Measurements from ENCODE around the gene BAK1. TPM values are rescaled to one million over a fixed set of nuclear protein-coding genes. Genes with fewer than 3 reads are reported as not detected.

Gene BAK1
- total and polyA plus RNA-seq, 2 of the 13 experiments (the other 11 are each of a cell fraction or from before 2014, with no cell fraction given), result 15.0 to 23.8 TPM

DNA sequence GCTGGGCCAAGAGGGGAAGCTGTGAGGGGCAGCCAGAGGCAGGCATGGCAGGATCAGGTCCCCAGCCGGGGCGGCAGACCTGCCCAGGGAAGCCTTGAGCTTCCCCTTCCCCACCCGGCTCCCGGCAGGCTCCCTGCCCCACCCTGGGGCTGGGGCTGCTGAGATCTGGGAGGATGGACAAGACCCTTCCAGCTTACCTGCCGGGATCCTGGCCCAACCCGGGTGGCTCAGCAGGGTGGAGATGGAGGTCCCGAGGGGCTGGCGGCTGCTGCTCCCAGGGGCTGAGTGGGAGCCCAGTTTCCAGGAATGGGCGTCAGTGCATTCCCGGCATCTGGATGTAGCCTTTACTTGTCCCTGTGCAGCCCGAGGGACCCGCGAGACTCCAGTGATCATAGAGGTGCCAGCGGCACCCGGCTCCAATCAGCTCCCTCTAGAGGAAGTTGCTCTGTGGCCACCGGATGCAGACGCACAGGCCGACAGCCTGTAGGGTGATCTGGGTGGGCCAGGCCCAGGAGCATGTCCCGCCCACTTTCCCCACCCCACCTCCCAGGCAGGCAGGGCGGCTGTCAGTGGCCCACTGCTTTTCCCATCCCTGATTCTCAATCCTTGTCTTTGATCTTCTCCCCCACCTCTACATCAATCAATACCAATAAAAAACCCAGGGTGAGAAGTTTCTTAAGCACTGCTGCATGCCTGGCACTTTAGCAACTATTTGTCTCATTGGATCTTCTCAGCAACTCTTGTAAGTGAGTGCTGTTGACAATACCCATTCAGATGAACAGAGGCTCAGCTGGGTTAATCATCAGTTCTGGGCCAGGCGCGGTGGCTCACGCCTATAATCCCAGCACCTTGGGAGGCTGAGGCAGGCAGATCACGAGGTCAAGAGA lies at the start of gene BAK1 (continued):
- TF ChIP-seq, protein P1, sequence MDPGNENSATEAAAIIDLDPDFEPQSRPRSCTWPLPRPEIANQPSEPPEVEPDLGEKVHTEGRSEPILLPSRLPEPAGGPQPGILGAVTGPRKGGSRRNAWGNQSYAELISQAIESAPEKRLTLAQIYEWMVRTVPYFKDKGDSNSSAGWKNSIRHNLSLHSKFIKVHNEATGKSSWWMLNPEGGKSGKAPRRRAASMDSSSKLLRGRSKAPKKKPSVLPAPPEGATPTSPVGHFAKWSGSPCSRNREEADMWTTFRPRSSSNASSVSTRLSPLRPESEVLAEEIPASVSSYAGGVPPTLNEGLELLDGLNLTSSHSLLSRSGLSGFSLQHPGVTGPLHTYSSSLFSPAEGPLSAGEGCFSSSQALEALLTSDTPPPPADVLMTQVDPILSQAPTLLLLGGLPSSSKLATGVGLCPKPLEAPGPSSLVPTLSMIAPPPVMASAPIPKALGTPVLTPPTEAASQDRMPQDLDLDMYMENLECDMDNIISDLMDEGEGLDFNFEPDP (CRISPR knock-in tag; conservative IDR thresholded peaks at IDR 0.05), result no peak
- peak; percentile 21; the same call in 1 of the 2 replicates for TF ChIP-seq ZNF782 (CRISPR knock-in tag; IDR thresholded peaks at IDR 0.05; ENCODE audit: borderline replicate concordance)
- TF ChIP-seq ZNF354B (CRISPR knock-in tag; IDR thresholded peaks at IDR 0.05), result no peak
- TF ChIP-seq ZNF816 (CRISPR knock-in tag; IDR thresholded peaks at IDR 0.05; ENCODE audit: borderline replicate concordance), result no peak
- TF ChIP-seq SNAPC2 (CRISPR knock-in tag; IDR thresholded peaks at IDR 0.05), result peak; percentile 58; the same call in 1 of the 2 replicates
- TF ChIP-seq SOX5 (CRISPR knock-in tag; IDR thresholded peaks at IDR 0.05; ENCODE audit: borderline replicate concordance), result peak; percentile 45; the same call in 1 of the 2 replicates
- TF ChIP-seq ZNF331 (CRISPR knock-in tag; IDR thresholded peaks at IDR 0.05), result peak; percentile 62
- no peak for TF ChIP-seq ZNF547 (CRISPR knock-in tag; IDR thresholded peaks at IDR 0.05)
- TF ChIP-seq NRL (CRISPR knock-in tag; IDR thresholded peaks at IDR 0.05; ENCODE audit: borderline replicate concordance), result no peak; the same call in 1 of the 2 replicates
- TF ChIP-seq EED (CRISPR knock-in tag; IDR thresholded peaks at IDR 0.05), result no peak; the same call in 1 of the 2 replicates
- TF ChIP-seq MATR3 (CRISPR knock-in tag; IDR thresholded peaks at IDR 0.05), result no peak
- TF ChIP-seq TCF7 (IDR thresholded peaks at IDR 0.05; ENCODE audit: low read depth), result no peak
- TF ChIP-seq, protein P2, sequence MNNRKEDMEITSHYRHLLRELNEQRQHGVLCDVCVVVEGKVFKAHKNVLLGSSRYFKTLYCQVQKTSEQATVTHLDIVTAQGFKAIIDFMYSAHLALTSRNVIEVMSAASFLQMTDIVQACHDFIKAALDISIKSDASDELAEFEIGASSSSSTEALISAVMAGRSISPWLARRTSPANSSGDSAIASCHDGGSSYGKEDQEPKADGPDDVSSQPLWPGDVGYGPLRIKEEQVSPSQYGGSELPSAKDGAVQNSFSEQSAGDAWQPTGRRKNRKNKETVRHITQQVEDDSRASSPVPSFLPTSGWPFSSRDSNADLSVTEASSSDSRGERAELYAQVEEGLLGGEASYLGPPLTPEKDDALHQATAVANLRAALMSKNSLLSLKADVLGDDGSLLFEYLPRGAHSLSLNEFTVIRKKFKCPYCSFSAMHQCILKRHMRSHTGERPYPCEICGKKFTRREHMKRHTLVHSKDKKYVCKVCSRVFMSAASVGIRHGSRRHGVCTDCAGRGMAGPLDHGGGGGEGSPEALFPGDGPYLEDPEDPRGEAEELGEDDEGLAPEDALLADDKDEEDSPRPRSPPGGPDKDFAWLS (CRISPR knock-in tag; IDR thresholded peaks at IDR 0.05; ENCODE audit: borderline replicate concordance), result no peak
- TF ChIP-seq CCAR2 (optimal IDR thresholded peaks at IDR 0.05; ENCODE audit: low read depth, low read length), result no peak
- peak; percentile 71; the same call in 1 of the 2 replicates for TF ChIP-seq ARID2 (CRISPR knock-in tag; IDR thresholded peaks at IDR 0.05; ENCODE audit: borderline replicate concordance)
- TF ChIP-seq ZNF672 (CRISPR knock-in tag; IDR thresholded peaks at IDR 0.05), result no peak
- TF ChIP-seq ZNF260 (CRISPR knock-in tag; IDR thresholded peaks at IDR 0.05; ENCODE audit: borderline replicate concordance, low read depth), result no peak
- TF ChIP-seq NR2C2 (CRISPR knock-in tag; IDR thresholded peaks at IDR 0.05; ENCODE audit: borderline replicate concordance), result peak; percentile 53
- TF ChIP-seq, protein P3, sequence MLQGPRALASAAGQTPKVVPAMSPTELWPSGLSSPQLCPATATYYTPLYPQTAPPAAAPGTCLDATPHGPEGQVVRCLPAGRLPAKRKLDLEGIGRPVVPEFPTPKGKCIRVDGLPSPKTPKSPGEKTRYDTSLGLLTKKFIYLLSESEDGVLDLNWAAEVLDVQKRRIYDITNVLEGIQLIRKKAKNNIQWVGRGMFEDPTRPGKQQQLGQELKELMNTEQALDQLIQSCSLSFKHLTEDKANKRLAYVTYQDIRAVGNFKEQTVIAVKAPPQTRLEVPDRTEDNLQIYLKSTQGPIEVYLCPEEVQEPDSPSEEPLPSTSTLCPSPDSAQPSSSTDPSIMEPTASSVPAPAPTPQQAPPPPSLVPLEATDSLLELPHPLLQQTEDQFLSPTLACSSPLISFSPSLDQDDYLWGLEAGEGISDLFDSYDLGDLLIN (CRISPR knock-in tag; IDR thresholded peaks at IDR 0.05; ENCODE audit: borderline replicate concordance), result 0 out of 2 replicates have a peak, but pooled peaks have one; percentile 28
- TF ChIP-seq NPAS2 (CRISPR knock-in tag; IDR thresholded peaks at IDR 0.05; ENCODE audit: borderline replicate concordance), result no peak
- no peak for TF ChIP-seq ZNF235 (CRISPR knock-in tag; IDR thresholded peaks at IDR 0.05; ENCODE audit: borderline replicate concordance)
- TF ChIP-seq ARNT (IDR thresholded peaks at IDR 0.05), result no peak
- TF ChIP-seq, protein P4, sequence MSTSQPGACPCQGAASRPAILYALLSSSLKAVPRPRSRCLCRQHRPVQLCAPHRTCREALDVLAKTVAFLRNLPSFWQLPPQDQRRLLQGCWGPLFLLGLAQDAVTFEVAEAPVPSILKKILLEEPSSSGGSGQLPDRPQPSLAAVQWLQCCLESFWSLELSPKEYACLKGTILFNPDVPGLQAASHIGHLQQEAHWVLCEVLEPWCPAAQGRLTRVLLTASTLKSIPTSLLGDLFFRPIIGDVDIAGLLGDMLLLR (CRISPR knock-in tag; IDR thresholded peaks at IDR 0.05), result no peak
- TF ChIP-seq ARNT2 (CRISPR knock-in tag; IDR thresholded peaks at IDR 0.05; ENCODE audit: low read depth), result 0 out of 2 replicates have a peak, but pooled peaks have one; percentile 26
- TF ChIP-seq GATA4 (IDR thresholded peaks at IDR 0.05; ENCODE audit: borderline replicate concordance, low read depth), result no peak
- peak; percentile 28; the same call in 1 of the 2 replicates for TF ChIP-seq ZSCAN9 (CRISPR knock-in tag; IDR thresholded peaks at IDR 0.05; ENCODE audit: borderline replicate concordance)

Data from HepG2 (cell line).